K562 (cell line): ENCODE measurements around the gene COPS4. TPM values are rescaled to one million over a fixed set of nuclear protein-coding genes. Genes with fewer than 3 reads are reported as not detected.
A peak's percentile ranks its signal among the peaks of the same experiment; 100 is the strongest.

Experiments
- ATF4 ChIP-seq: fragments of 450-650 bp; formaldehyde crosslinking; IDR thresholded peaks from 2 replicates; pipeline ENCODE4 v1.4.0; 2022; ENCODE audit warnings: mild to moderate bottlenecking, moderate library complexity
- DPF2 ChIP-seq: fragments of 450-650 bp; IDR thresholded peaks from 2 replicates; pipeline ENCODE4 v1.6.1; 2016
- EP400 ChIP-seq: fragments of 450-650 bp; IDR thresholded peaks from 2 replicates; pipeline ENCODE4 v1.6.1; 2017; ENCODE audit warnings: antibody characterized with exemption, mild to moderate bottlenecking, moderate library complexity
- FOS ChIP-seq: IDR thresholded peaks from 3 replicates; pipeline ENCODE4 v1.6.1; 2011; ENCODE audit not compliant: insufficient read length; ENCODE audit errors: extremely low read depth
- GABPB1 ChIP-seq: sonication (generic); formaldehyde crosslinking; IDR thresholded peaks from 2 replicates; pipeline ENCODE4 v1.8.0; 2022; ENCODE audit warnings: mild to moderate bottlenecking, missing genetic modification reagents
- HDGF ChIP-seq: fragments of 450-650 bp; IDR thresholded peaks from 2 replicates; pipeline ENCODE4 v1.6.1; 2016
- HMGN3 ChIP-seq: IDR thresholded peaks from 2 replicates; pipeline ENCODE4 v1.6.1; 2011; ENCODE audit warnings: borderline replicate concordance, low read depth, mild to moderate bottlenecking, mixed read lengths, low read length; ENCODE audit not compliant: insufficient read length; ENCODE audit errors: extremely low read depth
- HSF4 ChIP-seq: fragments of 250-450 bp; sonication (Bioruptor Pico); IDR thresholded peaks from 2 replicates; pipeline ENCODE4 v2.1.2; 2022; ENCODE audit warnings: mild to moderate bottlenecking, moderate library complexity, borderline replicate concordance
- MAFG ChIP-seq: fragments of 450-650 bp; conservative IDR thresholded peaks from 2 replicates; pipeline ENCODE4 v1.6.1; 2016; ENCODE audit warnings: missing genetic modification characterization, missing compliant biosample characterization
- MECOM ChIP-seq: fragments of 250-450 bp; sonication (Bioruptor Pico); IDR thresholded peaks from 2 replicates; pipeline ENCODE4 v1.8.0; 2022; ENCODE audit warnings: inconsistent platforms
- NFE2 ChIP-seq: IDR thresholded peaks from 2 replicates; pipeline ENCODE4 v1.6.1; 2014; ENCODE audit warnings: antibody characterized with exemption, low read depth
- PML ChIP-seq: IDR thresholded peaks from 2 replicates; pipeline ENCODE4 v1.6.1; 2012; ENCODE audit warnings: low read length, inconsistent platforms
- SAFB2 ChIP-seq: fragments of 200-400 bp; formaldehyde crosslinking; IDR thresholded peaks from 2 replicates; pipeline ENCODE4 v1.6.1; 2018; ENCODE audit warnings: borderline replicate concordance, low read length, low read depth, moderate library complexity; ENCODE audit not compliant: severe bottlenecking
- SMARCE1 ChIP-seq: fragments of 450-650 bp; IDR thresholded peaks from 2 replicates; pipeline ENCODE4 v1.7.1; 2016; ENCODE audit warnings: mild to moderate bottlenecking
- SNRNP70 ChIP-seq: fragments of 200-400 bp; formaldehyde crosslinking; optimal IDR thresholded peaks from 2 replicates; pipeline ENCODE3; 2017; ENCODE audit warnings: low read depth, low read length
- TEAD2 ChIP-seq: fragments of 450-650 bp; IDR thresholded peaks from 2 replicates; pipeline ENCODE4 v1.6.1; 2016; ENCODE audit warnings: missing genetic modification characterization, control low read depth, missing compliant biosample characterization
- ZBTB8A ChIP-seq: fragments of 450-650 bp; IDR thresholded peaks from 2 replicates; pipeline ENCODE4 v1.6.1; 2018; ENCODE audit warnings: mild to moderate bottlenecking, moderate library complexity; ENCODE audit not compliant: partially characterized antibody
- ZNF217 ChIP-seq: sonication (generic); formaldehyde crosslinking; IDR thresholded peaks from 2 replicates; pipeline ENCODE4 v1.8.0; 2022; ENCODE audit warnings: mild to moderate bottlenecking, missing genetic modification reagents
- ZNF311 ChIP-seq: fragments of 250-450 bp; sonication (Bioruptor Pico); IDR thresholded peaks from 2 replicates; pipeline ENCODE4 v1.4.0; 2020; ENCODE audit warnings: mild to moderate bottlenecking, moderate library complexity
- ZNF324 ChIP-seq: fragments of 250-450 bp; sonication (Bioruptor Pico); IDR thresholded peaks from 2 replicates; pipeline ENCODE4 v1.4.0; 2020; ENCODE audit warnings: mild to moderate bottlenecking
- ZNF444 ChIP-seq: fragments of 250-450 bp; sonication (Bioruptor Pico); IDR thresholded peaks from 2 replicates; pipeline ENCODE4 v1.4.0; 2020; ENCODE audit warnings: mild to moderate bottlenecking, moderate library complexity
- ZNF507 ChIP-seq: conservative IDR thresholded peaks from 2 replicates; pipeline ENCODE4 v1.6.1; 2017; ENCODE audit warnings: missing genetic modification characterization, missing compliant biosample characterization
- polyA plus RNA-seq, 8 experiments: library from polyadenylated mRNA; depleted of rRNA in 4 of 8; stranded (reverse) in 5 of 8; unstranded in 3 of 8; fragments of >200 nt; fragmentation: Nextera tagmentation in 2 of 8; fragmentation: Illumina TruSeq in 1 of 8; extraction: Ambion mirVana in 2 of 8; extraction: Trizol in 1 of 8; gene quantifications; 2 replicates each; pipeline versions ENCODE4 v1.2.1 to v1.2.3, GENCODE V29; 2011 to 2014; ENCODE audit warnings: inconsistent platforms in 1 of 8, missing spikeins in 1 of 8
- total RNA-seq, 7 experiments: library from RNA; depleted of rRNA in 6 of 7; stranded (reverse); fragments of >200 nt in 6 of 7; fragmentation: Illumina TruSeq in 2 of 7; extraction: Trizol in 2 of 7; gene quantifications; 2 replicates each; pipeline versions ENCODE4 v1.2.1 to v1.2.3, GENCODE V29; 2011 to 2021; ENCODE audit warnings: low replicate concordance in 1 of 7
- TF ChIP-seq, protein P1 (sequence below), 2 experiments: IDR thresholded peaks in 1 of 2; conservative IDR thresholded peaks in 1 of 2; 2 replicates each; pipeline ENCODE4 v1.6.1; 2016; ENCODE audit warnings: low read depth in 2 of 2, mild to moderate bottlenecking in 1 of 2, missing compliant biosample characterization in 1 of 2, missing genetic modification characterization in 1 of 2, moderate library complexity in 1 of 2
- TF ChIP-seq, protein P2 (sequence below): sonication (generic); formaldehyde crosslinking; IDR thresholded peaks from 2 replicates; pipeline ENCODE4 v1.4.0; 2020; ENCODE audit warnings: mild to moderate bottlenecking, missing genetic modification reagents
- TF ChIP-seq, protein P3 (sequence below), 2 experiments: fragments of 450-650 bp in 1 of 2; sonication (generic) in 1 of 2; formaldehyde crosslinking; conservative IDR thresholded peaks; 2 replicates each; pipeline versions ENCODE4 v1.4.0 to v1.8.1; 2020 to 2022; ENCODE audit warnings: mild to moderate bottlenecking in 1 of 2, missing genetic modification reagents in 1 of 2

Gene COPS4
- total and polyA plus RNA-seq, 9 of the 15 experiments (the other 6 are each of a cell fraction or from before 2014, with no cell fraction given): 44.7 to 180 (median 70.9) TPM

- no peak for TF ChIP-seq NFE2
- TF ChIP-seq FOS: no peak
- no peak for TF ChIP-seq SAFB2
- TF ChIP-seq ZBTB8A: no peak
- no peak for TF ChIP-seq ATF4 (CRISPR knock-in tag)
- TF ChIP-seq PML: no peak
- no peak for TF ChIP-seq SNRNP70
- no peak for TF ChIP-seq ZNF311 (CRISPR knock-in tag)
- TF ChIP-seq MAFG (tag): no peak
- TF ChIP-seq EP400: no peak
- no peak for TF ChIP-seq TEAD2 (tag)
- no peak for TF ChIP-seq DPF2
- no peak for TF ChIP-seq HSF4 (CRISPR knock-in tag)
- TF ChIP-seq, protein P1, sequence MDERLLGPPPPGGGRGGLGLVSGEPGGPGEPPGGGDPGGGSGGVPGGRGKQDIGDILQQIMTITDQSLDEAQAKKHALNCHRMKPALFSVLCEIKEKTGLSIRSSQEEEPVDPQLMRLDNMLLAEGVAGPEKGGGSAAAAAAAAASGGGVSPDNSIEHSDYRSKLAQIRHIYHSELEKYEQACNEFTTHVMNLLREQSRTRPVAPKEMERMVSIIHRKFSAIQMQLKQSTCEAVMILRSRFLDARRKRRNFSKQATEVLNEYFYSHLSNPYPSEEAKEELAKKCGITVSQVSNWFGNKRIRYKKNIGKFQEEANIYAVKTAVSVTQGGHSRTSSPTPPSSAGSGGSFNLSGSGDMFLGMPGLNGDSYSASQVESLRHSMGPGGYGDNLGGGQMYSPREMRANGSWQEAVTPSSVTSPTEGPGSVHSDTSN (CRISPR knock-in tag; IDR thresholded peaks at IDR 0.05; ENCODE audit: low read depth): no peak
- TF ChIP-seq, protein P1 (tag; conservative IDR thresholded peaks at IDR 0.05; ENCODE audit: low read depth): no peak
- TF ChIP-seq ZNF324 (CRISPR knock-in tag): no peak
- no peak for TF ChIP-seq MECOM
- no peak for TF ChIP-seq HDGF
- TF ChIP-seq, protein P2, sequence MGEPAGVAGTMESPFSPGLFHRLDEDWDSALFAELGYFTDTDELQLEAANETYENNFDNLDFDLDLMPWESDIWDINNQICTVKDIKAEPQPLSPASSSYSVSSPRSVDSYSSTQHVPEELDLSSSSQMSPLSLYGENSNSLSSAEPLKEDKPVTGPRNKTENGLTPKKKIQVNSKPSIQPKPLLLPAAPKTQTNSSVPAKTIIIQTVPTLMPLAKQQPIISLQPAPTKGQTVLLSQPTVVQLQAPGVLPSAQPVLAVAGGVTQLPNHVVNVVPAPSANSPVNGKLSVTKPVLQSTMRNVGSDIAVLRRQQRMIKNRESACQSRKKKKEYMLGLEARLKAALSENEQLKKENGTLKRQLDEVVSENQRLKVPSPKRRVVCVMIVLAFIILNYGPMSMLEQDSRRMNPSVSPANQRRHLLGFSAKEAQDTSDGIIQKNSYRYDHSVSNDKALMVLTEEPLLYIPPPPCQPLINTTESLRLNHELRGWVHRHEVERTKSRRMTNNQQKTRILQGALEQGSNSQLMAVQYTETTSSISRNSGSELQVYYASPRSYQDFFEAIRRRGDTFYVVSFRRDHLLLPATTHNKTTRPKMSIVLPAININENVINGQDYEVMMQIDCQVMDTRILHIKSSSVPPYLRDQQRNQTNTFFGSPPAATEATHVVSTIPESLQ (CRISPR knock-in tag): no peak
- TF ChIP-seq HMGN3: no peak
- TF ChIP-seq SMARCE1: 0 out of 2 replicates have a peak, but pooled peaks have one; percentile 26
- TF ChIP-seq ZNF444 (CRISPR knock-in tag): no peak
- TF ChIP-seq, protein P3, sequence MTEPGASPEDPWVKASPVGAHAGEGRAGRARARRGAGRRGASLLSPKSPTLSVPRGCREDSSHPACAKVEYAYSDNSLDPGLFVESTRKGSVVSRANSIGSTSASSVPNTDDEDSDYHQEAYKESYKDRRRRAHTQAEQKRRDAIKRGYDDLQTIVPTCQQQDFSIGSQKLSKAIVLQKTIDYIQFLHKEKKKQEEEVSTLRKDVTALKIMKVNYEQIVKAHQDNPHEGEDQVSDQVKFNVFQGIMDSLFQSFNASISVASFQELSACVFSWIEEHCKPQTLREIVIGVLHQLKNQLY (CRISPR knock-in tag; conservative IDR thresholded peaks at IDR 0.05): no peak
- TF ChIP-seq GABPB1 (CRISPR knock-in tag): no peak
- no peak for TF ChIP-seq ZNF217 (CRISPR knock-in tag)
- no peak for TF ChIP-seq ZNF507 (tag)
Measured at GRCh38 chr4:83012200-83012686, 22.7 kb upstream of the COPS4 start (continued).
